Measurements from ENCODE around the gene PHKB.

The PHKB gene

DNA sequence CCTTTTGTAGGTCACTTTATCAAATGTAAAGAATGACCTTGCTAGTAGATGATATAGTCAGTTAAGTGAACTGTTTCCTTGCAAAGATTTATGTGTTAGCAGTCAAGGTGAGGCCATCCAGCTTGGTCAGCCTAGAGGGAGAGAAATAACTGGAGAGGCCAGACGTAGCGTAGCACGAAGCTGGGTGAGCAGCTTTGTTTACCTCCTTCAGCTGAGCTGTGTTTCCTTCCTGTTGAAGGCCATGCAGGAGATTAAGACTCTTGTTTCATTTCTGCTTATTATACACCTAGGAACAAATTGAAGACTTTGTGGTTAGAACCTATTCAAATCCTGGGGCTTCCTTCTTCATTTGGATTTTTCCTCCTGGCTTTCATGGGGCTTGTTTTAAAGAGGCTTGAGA, 267.1 kb downstream of the PHKB start:
- Histone ChIP-seq H3K27me3 (ENCODE audit: control insufficient read depth in 1 of 2, insufficient read depth in 2 of 2, low read length in 2 of 2) (no peaks in the 10 kb centered on the region), H3K4me1 (ENCODE audit: control insufficient read depth in 1 of 2, insufficient read depth in 2 of 2, low read length in 2 of 2) (no peaks in the 10 kb centered on the region), H3K9me3 (ENCODE audit: control insufficient read depth in 1 of 2, low read length in 2 of 2) (no peaks in the 10 kb centered on the region), H3K4me3 (ENCODE audit: low read depth in 1 of 2, low read length in 2 of 2) (no peak overlapping the region), H3K9ac (ENCODE audit: low read depth in 1 of 2, low read length in 2 of 2) (no peak overlapping the region), H3K36me3 (ENCODE audit: control insufficient read depth in 1 of 2, insufficient read depth in 2 of 2, low read length in 2 of 2) (no peaks in the 10 kb centered on the region), H3K27ac (ENCODE audit: low read depth, low read length) (no peak overlapping the region)

GRCh38 chr16:47729701-47730100, 268.6 kb downstream of the PHKB start:
- no peaks in the 10 kb centered on the region for H3K27me3 ChIP-seq (ENCODE audit: control insufficient read depth in 1 of 2, insufficient read depth in 2 of 2, low read length in 2 of 2)
- H3K27ac ChIP-seq (ENCODE audit: low read depth, low read length), result no peak overlapping the region
- no peak overlapping the region for H3K9ac ChIP-seq (ENCODE audit: low read depth in 1 of 2, low read length in 2 of 2)
- no peaks in the 10 kb centered on the region for H3K4me1 ChIP-seq (ENCODE audit: control insufficient read depth in 1 of 2, insufficient read depth in 2 of 2, low read length in 2 of 2)
- H3K36me3 ChIP-seq (ENCODE audit: control insufficient read depth in 1 of 2, insufficient read depth in 2 of 2, low read length in 2 of 2), result no peaks in the 10 kb centered on the region
- no peak overlapping the region for H3K4me3 ChIP-seq (ENCODE audit: low read depth in 1 of 2, low read length in 2 of 2)
- no peaks in the 10 kb centered on the region for H3K9me3 ChIP-seq (ENCODE audit: control insufficient read depth in 1 of 2, low read length in 2 of 2)

- Histone ChIP-seq H3K36me3 (ENCODE audit: control insufficient read depth in 1 of 2, insufficient read depth in 2 of 2, low read length in 2 of 2) (no peaks in the 10 kb centered on the region), H3K4me3 (ENCODE audit: low read depth in 1 of 2, low read length in 2 of 2) (no peak overlapping the region), H3K9ac (ENCODE audit: low read depth in 1 of 2, low read length in 2 of 2) (no peak overlapping the region), H3K27me3 (ENCODE audit: control insufficient read depth in 1 of 2, insufficient read depth in 2 of 2, low read length in 2 of 2) (no peaks in the 10 kb centered on the region), H3K27ac (ENCODE audit: low read depth, low read length) (no peak overlapping the region), H3K4me1 (ENCODE audit: control insufficient read depth in 1 of 2, insufficient read depth in 2 of 2, low read length in 2 of 2) (no peaks in the 10 kb centered on the region), H3K9me3 (ENCODE audit: control insufficient read depth in 1 of 2, low read length in 2 of 2) (no peaks in the 10 kb centered on the region)
Observed at GRCh38 chr16:47731252-47731651, 270.1 kb downstream of the PHKB start.

GRCh38 chr16:47732122-47732521, 271.0 kb downstream of the PHKB start:
- no peaks in the 10 kb centered on the region for H3K27me3 ChIP-seq (ENCODE audit: control insufficient read depth in 1 of 2, insufficient read depth in 2 of 2, low read length in 2 of 2)
- no peaks in the 10 kb centered on the region for H3K36me3 ChIP-seq (ENCODE audit: control insufficient read depth in 1 of 2, insufficient read depth in 2 of 2, low read length in 2 of 2)
- no peak overlapping the region for H3K27ac ChIP-seq (ENCODE audit: low read depth, low read length)
- H3K9me3 ChIP-seq (ENCODE audit: control insufficient read depth in 1 of 2, low read length in 2 of 2), result no peaks in the 10 kb centered on the region
- no peak overlapping the region for H3K4me3 ChIP-seq (ENCODE audit: low read depth in 1 of 2, low read length in 2 of 2)
- H3K9ac ChIP-seq (ENCODE audit: low read depth in 1 of 2, low read length in 2 of 2), result no peak overlapping the region
- H3K4me1 ChIP-seq (ENCODE audit: control insufficient read depth in 1 of 2, insufficient read depth in 2 of 2, low read length in 2 of 2), result no peaks in the 10 kb centered on the region

DNA sequence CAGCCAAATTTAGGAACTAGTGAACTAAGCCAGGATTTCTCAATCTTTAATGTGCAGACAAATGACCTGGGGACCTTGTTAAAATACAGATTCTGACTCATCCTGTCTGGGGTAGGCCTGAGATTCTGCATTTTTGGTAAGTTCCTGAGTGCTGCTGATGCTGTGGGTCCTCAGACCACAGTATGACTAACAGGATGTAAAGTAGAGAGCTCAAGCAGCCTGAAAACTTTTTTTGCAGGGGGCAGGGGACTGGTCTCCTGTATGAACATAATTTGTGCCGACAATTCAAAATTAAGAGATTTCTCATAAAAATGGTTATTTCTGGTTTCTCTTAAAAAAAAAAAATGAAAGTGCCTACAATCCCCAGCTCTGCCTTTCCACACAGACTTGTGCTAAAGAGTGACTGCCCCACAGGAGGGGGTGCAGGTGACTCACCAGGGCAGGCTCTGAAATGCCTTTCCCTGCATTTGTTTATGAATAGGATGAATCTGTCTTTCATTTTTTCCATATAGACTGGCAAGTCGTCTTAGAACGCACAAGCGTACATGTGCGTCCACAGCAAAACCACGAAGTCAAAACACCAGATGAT, 271.5 kb downstream of the PHKB start:
- H3K27ac ChIP-seq (ENCODE audit: low read depth, low read length), result no peak overlapping the region
- H3K9me3 ChIP-seq (ENCODE audit: control insufficient read depth in 1 of 2, low read length in 2 of 2), result no peaks in the 10 kb centered on the region
- no peaks in the 10 kb centered on the region for H3K4me1 ChIP-seq (ENCODE audit: control insufficient read depth in 1 of 2, insufficient read depth in 2 of 2, low read length in 2 of 2)
- H3K9ac ChIP-seq (ENCODE audit: low read depth in 1 of 2, low read length in 2 of 2), result no peak overlapping the region
- H3K4me3 ChIP-seq (ENCODE audit: low read depth in 1 of 2, low read length in 2 of 2), result no peak overlapping the region
- no peaks in the 10 kb centered on the region for H3K36me3 ChIP-seq (ENCODE audit: control insufficient read depth in 1 of 2, insufficient read depth in 2 of 2, low read length in 2 of 2)
- H3K27me3 ChIP-seq (ENCODE audit: control insufficient read depth in 1 of 2, insufficient read depth in 2 of 2, low read length in 2 of 2), result no peaks in the 10 kb centered on the region

DNA sequence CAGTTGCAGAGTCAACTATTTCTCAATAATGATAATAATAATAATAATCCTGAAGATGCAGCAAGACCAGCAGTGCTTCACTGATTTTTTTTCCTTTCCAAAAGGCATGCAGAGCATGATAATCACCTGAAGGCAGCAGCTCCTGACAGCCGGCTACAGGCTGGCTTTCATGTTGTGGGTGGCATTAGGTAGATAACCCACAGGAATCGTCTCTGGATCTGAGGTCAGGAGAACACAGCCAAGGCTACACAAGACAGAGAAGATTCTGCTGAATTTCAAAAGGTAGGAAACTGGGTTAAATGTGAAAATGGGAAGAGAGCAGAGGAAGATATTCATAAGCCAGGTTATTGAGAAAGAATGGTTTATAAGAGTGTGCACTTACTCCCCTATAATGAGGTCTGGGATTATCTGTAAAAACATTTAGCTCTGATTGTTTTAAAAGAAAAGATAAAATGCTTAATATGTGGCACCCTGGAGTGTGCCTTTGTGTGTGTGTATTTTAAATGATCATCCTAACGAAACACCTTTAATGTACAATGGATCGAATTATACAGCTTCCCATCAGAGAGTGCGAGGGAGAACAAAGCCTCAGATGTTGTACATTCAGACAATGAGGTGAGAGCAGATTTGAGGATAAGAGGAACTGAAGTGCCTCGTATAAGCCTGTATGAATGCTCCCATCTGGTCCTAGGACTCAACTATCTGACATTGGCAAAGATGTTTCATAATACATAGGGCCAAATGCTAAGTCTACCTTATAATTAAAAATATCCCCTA, 273.1 kb downstream of the PHKB start:
- Histone ChIP-seq H3K9me3 (ENCODE audit: control insufficient read depth in 1 of 2, low read length in 2 of 2) (peaks cover 0 to 5% of the 10 kb centered on the region in 2 donors), H3K27me3 (ENCODE audit: control insufficient read depth in 1 of 2, insufficient read depth in 2 of 2, low read length in 2 of 2) (no peaks in the 10 kb centered on the region), H3K9ac (ENCODE audit: low read depth in 1 of 2, low read length in 2 of 2) (no peak overlapping the region), H3K36me3 (ENCODE audit: control insufficient read depth in 1 of 2, insufficient read depth in 2 of 2, low read length in 2 of 2) (no peaks in the 10 kb centered on the region), H3K27ac (ENCODE audit: low read depth, low read length) (no peak overlapping the region), H3K4me3 (ENCODE audit: low read depth in 1 of 2, low read length in 2 of 2) (no peak overlapping the region), H3K4me1 (ENCODE audit: control insufficient read depth in 1 of 2, insufficient read depth in 2 of 2, low read length in 2 of 2) (no peaks in the 10 kb centered on the region)

GRCh38 chr16:47734987-47735594, 274.0 kb downstream of the PHKB start:
- Histone ChIP-seq H3K27me3 (ENCODE audit: control insufficient read depth in 1 of 2, insufficient read depth in 2 of 2, low read length in 2 of 2) (no peaks in the 10 kb centered on the region), H3K27ac (ENCODE audit: low read depth, low read length) (no peak overlapping the region), H3K4me1 (ENCODE audit: control insufficient read depth in 1 of 2, insufficient read depth in 2 of 2, low read length in 2 of 2) (no peaks in the 10 kb centered on the region), H3K4me3 (ENCODE audit: low read depth in 1 of 2, low read length in 2 of 2) (no peak overlapping the region), H3K9ac (ENCODE audit: low read depth in 1 of 2, low read length in 2 of 2) (no peak overlapping the region), H3K36me3 (ENCODE audit: control insufficient read depth in 1 of 2, insufficient read depth in 2 of 2, low read length in 2 of 2) (no peaks in the 10 kb centered on the region), H3K9me3 (ENCODE audit: control insufficient read depth in 1 of 2, low read length in 2 of 2) (peaks cover 0 to 5% of the 10 kb centered on the region in 2 donors)

- H3K9ac ChIP-seq (ENCODE audit: low read depth in 1 of 2, low read length in 2 of 2), result no peak overlapping the region
- no peaks in the 10 kb centered on the region for H3K4me1 ChIP-seq (ENCODE audit: control insufficient read depth in 1 of 2, insufficient read depth in 2 of 2, low read length in 2 of 2)
- no peaks in the 10 kb centered on the region for H3K36me3 ChIP-seq (ENCODE audit: control insufficient read depth in 1 of 2, insufficient read depth in 2 of 2, low read length in 2 of 2)
- H3K9me3 ChIP-seq (ENCODE audit: control insufficient read depth in 1 of 2, low read length in 2 of 2), result no peaks in the 10 kb centered on the region
- H3K4me3 ChIP-seq (ENCODE audit: low read depth in 1 of 2, low read length in 2 of 2), result no peak overlapping the region
- H3K27me3 ChIP-seq (ENCODE audit: control insufficient read depth in 1 of 2, insufficient read depth in 2 of 2, low read length in 2 of 2), result peaks cover 0 to 3% of the 10 kb centered on the region in 2 donors
- H3K27ac ChIP-seq (ENCODE audit: low read depth, low read length), result no peak overlapping the region
Observed at GRCh38 chr16:47750371-47750770, 289.2 kb downstream of the PHKB start.
